ENCODE measurements around the gene PAX7. TPM values are rescaled to one million over a fixed set of nuclear protein-coding genes. Genes with fewer than 3 reads are reported as not detected.

The PAX7 gene
- total and polyA plus RNA-seq, 9 donors: not detected

DNA sequence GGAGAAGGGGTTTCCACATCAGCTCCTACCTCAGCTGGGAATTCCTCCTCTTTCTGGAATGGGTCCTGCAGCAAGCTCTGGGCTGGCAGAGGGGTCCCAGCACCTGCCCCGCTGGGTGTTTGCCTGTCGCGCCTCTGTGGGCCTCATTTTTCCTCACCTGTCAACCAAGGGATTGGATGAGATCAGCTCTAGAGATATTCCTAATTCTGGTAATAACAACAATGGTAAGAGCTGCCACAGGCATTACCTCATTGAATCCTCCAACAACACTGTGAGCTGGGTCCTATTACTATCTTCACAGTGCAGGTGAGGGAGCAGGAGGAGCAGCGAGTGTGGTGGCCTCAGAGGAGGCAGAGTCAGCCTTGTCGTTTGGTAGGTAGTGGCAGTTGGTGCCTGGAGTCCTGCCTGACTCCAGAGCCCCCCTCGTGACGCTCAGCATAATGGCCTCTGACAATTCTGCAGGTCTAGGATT, 23.3 kb upstream of the PAX7 start:
- DNase-seq: no peak

GRCh38 chr1:18608534-18608933, 22.1 kb upstream of the PAX7 start:
- no peaks in the 10 kb centered on the region for H3K4me1 ChIP-seq (ENCODE audit: insufficient read depth)
- intact Hi-C loops (cut with DNase I): no loop called here
- DNase-seq: no peak
- H3K36me3 ChIP-seq: no peaks in the 10 kb centered on the region
- WGBS, 3 donors: 77 to 95% (median 89%) methylated on average over 1 of the region's 1 CpG
- TF ChIP-seq, protein P1, sequence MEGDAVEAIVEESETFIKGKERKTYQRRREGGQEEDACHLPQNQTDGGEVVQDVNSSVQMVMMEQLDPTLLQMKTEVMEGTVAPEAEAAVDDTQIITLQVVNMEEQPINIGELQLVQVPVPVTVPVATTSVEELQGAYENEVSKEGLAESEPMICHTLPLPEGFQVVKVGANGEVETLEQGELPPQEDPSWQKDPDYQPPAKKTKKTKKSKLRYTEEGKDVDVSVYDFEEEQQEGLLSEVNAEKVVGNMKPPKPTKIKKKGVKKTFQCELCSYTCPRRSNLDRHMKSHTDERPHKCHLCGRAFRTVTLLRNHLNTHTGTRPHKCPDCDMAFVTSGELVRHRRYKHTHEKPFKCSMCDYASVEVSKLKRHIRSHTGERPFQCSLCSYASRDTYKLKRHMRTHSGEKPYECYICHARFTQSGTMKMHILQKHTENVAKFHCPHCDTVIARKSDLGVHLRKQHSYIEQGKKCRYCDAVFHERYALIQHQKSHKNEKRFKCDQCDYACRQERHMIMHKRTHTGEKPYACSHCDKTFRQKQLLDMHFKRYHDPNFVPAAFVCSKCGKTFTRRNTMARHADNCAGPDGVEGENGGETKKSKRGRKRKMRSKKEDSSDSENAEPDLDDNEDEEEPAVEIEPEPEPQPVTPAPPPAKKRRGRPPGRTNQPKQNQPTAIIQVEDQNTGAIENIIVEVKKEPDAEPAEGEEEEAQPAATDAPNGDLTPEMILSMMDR (IDR thresholded peaks at IDR 0.05): no peak
- TF ChIP-seq EP300 (IDR thresholded peaks at IDR 0.05): no peak
- TF ChIP-seq POLR2A (IDR thresholded peaks at IDR 0.05): no peak
- no peaks in the 10 kb centered on the region for H3K9me3 ChIP-seq
- no peak overlapping the region for H3K4me3 ChIP-seq
- H3K27me3 ChIP-seq: no peaks in the 10 kb centered on the region
- no peak overlapping the region for H3K27ac ChIP-seq

More for the DNA sequence above, 23.3 kb upstream of the PAX7 start:
- Histone ChIP-seq H3K9me3 (no peaks in the 10 kb centered on the region), H3K36me3 (no peaks in the 10 kb centered on the region), H3K27me3 (no peaks in the 10 kb centered on the region), H3K27ac (no peak overlapping the region), H3K4me1 (ENCODE audit: insufficient read depth) (no peaks in the 10 kb centered on the region), H3K4me3 (no peak overlapping the region)
- 61 to 67% (median 65%) methylated on average over 7 of the region's 7 CpGs for WGBS, 3 donors
- TF ChIP-seq, protein P1 (IDR thresholded peaks at IDR 0.05): no peak
- TF ChIP-seq EP300 (IDR thresholded peaks at IDR 0.05) (no peak), POLR2A (IDR thresholded peaks at IDR 0.05) (no peak)
- intact Hi-C loops (cut with DNase I): no loop called here

- Histone ChIP-seq H3K27ac (no peak overlapping the region), H3K9me3 (no peaks in the 10 kb centered on the region), H3K36me3 (no peaks in the 10 kb centered on the region), H3K4me1 (ENCODE audit: insufficient read depth) (no peaks in the 10 kb centered on the region), H3K27me3 (no peaks in the 10 kb centered on the region), H3K4me3 (no peak overlapping the region)
- no peak for TF ChIP-seq POLR2A (IDR thresholded peaks at IDR 0.05)
- WGBS, 3 donors: 16 to 45% (median 20%) methylated on average over 8 of the region's 8 CpGs
- intact Hi-C loops (cut with DNase I): no loop called here
- no peak for DNase-seq
Observed at GRCh38 chr1:18611311-18611710, 19.3 kb upstream of the PAX7 start.

GRCh38 chr1:18612073-18612472, 18.6 kb upstream of the PAX7 start:
- no peak for DNase-seq
- WGBS, 3 donors: 3 to 7% (median 5%) methylated on average over 8 of the region's 8 CpGs
- no peaks in the 10 kb centered on the region for H3K27me3 ChIP-seq
- no peak overlapping the region for H3K27ac ChIP-seq
- TF ChIP-seq POLR2A (IDR thresholded peaks at IDR 0.05) (no peak), EP300 (IDR thresholded peaks at IDR 0.05) (no peak)
- TF ChIP-seq, protein P1 (IDR thresholded peaks at IDR 0.05): no peak
- H3K4me1 ChIP-seq (ENCODE audit: insufficient read depth): no peaks in the 10 kb centered on the region
- no peaks in the 10 kb centered on the region for H3K9me3 ChIP-seq
- intact Hi-C loops (cut with DNase I): no loop called here
- no peaks in the 10 kb centered on the region for H3K36me3 ChIP-seq
- no peak overlapping the region for H3K4me3 ChIP-seq

GRCh38 chr1:18614069-18614735, 16.4 kb upstream of the PAX7 start:
- no peak overlapping the region for H3K27ac ChIP-seq
- no peak for DNase-seq
- no peak for TF ChIP-seq POLR2A (IDR thresholded peaks at IDR 0.05)
- TF ChIP-seq EP300 (IDR thresholded peaks at IDR 0.05): no peak
- TF ChIP-seq, protein P1 (IDR thresholded peaks at IDR 0.05): no peak
- no peaks in the 10 kb centered on the region for H3K9me3 ChIP-seq
- no peaks in the 10 kb centered on the region for H3K36me3 ChIP-seq
- 60 to 69% (median 62%) methylated on average over 7 of the region's 7 CpGs for WGBS, 3 donors
- no peak overlapping the region for H3K4me3 ChIP-seq
- no peaks in the 10 kb centered on the region for H3K27me3 ChIP-seq
- H3K4me1 ChIP-seq (ENCODE audit: insufficient read depth): no peaks in the 10 kb centered on the region
- intact Hi-C loops (cut with DNase I): no loop called here
